Measurements from ENCODE around the gene AGXT. TPM values are rescaled to one million over a fixed set of nuclear protein-coding genes. Genes with fewer than 3 reads are reported as not detected.

Gene AGXT
- total and polyA plus RNA-seq, 2 of the 8 experiments (the other 6 are each of a cell fraction or from before 2014, with no cell fraction given) = 0.03 TPM; not detected in 1

DNA sequence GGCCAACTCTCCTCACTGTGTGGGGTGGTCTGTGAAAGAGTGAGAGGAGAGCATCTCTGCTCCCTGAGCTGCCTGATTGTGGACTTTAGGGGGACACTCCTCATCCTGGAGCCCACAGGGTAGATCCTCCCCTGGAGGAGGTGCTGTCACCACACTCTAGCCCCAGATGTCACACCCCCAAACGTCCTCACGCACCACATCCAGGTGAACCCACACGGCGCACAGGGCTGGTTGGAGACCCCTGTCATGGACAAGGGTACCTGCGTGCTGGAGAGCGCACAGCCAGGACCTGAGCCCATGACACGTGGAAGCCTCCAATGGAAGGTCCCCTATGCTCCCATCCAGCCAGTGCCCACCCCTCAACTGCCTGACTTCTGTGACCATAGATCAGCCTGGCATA lies 10.5 kb downstream of the AGXT start:
- 74% methylated on average over 7 of the region's 7 CpGs; no CpG with 5 or more reads in 1 of the 2 experiments for WGBS, 2 experiments (ENCODE audit: extremely low coverage in 1 of 2, insufficient coverage in 1 of 2, insufficient read length in 1 of 2, insufficient replicate concordance in 2 of 2, low coverage in 1 of 2, low lambda C conversion rate in 2 of 2, missing lambda C conversion rate in 1 of 2)
- DNase-seq (ENCODE audit: low read depth in 1 of 2, low spot score in 2 of 2) = no peak

More for the DNA sequence above, 10.5 kb downstream of the AGXT start:
- no peaks in the 10 kb centered on the region for H4K20me1 ChIP-seq (replicated peaks in 1 of 2; ENCODE audit: control insufficient read depth in 1 of 2, insufficient read depth in 2 of 2, low read length in 2 of 2)
- H2BK5ac ChIP-seq (ENCODE audit: low read depth, low read length) = no peak overlapping the region
- H3K79me2 ChIP-seq (ENCODE audit: control insufficient read depth in 1 of 2, insufficient read depth in 2 of 2, low read length in 2 of 2) = no peaks in the 10 kb centered on the region
- H3K14ac ChIP-seq (ENCODE audit: insufficient read length) = no peak overlapping the region
- H2AK5ac ChIP-seq (ENCODE audit: low read depth, low read length) = no peak overlapping the region
- H3K4ac ChIP-seq (replicated peaks; ENCODE audit: insufficient read length, low read depth, low read length) = no peak overlapping the region
- H3K4me2 ChIP-seq (ENCODE audit: insufficient read depth in 1 of 2, low read depth in 2 of 2, low read length in 2 of 2) = no peak overlapping the region
- no peak overlapping the region for H3K23ac ChIP-seq (ENCODE audit: insufficient read length)
- no peak for TF ChIP-seq SP4 (IDR thresholded peaks at IDR 0.05; ENCODE audit: low read length)
- no peak for TF ChIP-seq EZH2 (IDR thresholded peaks at IDR 0.05; ENCODE audit: low read depth, low read length, severe bottlenecking)
- TF ChIP-seq CTBP2 (IDR thresholded peaks at IDR 0.05; ENCODE audit: borderline replicate concordance, insufficient read depth, insufficient read length, low read length) = no peak
- no peak for FAIRE-seq
- no peak overlapping the region for H3K27ac ChIP-seq (ENCODE audit: low read depth, low read length)
- no peak overlapping the region for H3K9ac ChIP-seq (replicated peaks in 1 of 4; ENCODE audit: extremely low read depth in 1 of 4, low read depth in 3 of 4, low read length in 3 of 4)
- no peak overlapping the region for H3K4me3 ChIP-seq (ENCODE audit: extremely low read depth in 1 of 4, insufficient read depth in 2 of 4, low read depth in 3 of 4, low read length in 4 of 4)
- no peak overlapping the region for H2BK15ac ChIP-seq (ENCODE audit: low read length)
- H4K91ac ChIP-seq (replicated peaks; ENCODE audit: insufficient read length, low read length) = no peak overlapping the region
- POLR2A ChIA-PET (ENCODE audit: partially characterized antibody) = no interaction called here
- H3K27me3 ChIP-seq (replicated peaks in 1 of 4; ENCODE audit: control insufficient read depth in 3 of 4, extremely low read depth in 1 of 4, insufficient read depth in 3 of 4, low read length in 3 of 4) = no peaks in the 10 kb centered on the region
- H3K4me1 ChIP-seq (replicated peaks in 1 of 4; ENCODE audit: control insufficient read depth in 3 of 4, insufficient read depth in 4 of 4, low read length in 3 of 4) = no peaks in the 10 kb centered on the region; a peak in 1 of 7 replicates
- CTCF ChIA-PET (ENCODE audit: partially characterized antibody) = interaction anchor here (0.7 to 1.7 kb wide), 3 partner anchors 12 to 19 kb away, joined by 3 to 4 read pairs (median 3); no protein-coding TSS in a partner anchor
- H2BK12ac ChIP-seq (ENCODE audit: low read depth, low read length) = no peak overlapping the region
- no peak overlapping the region for H2AFZ ChIP-seq (ENCODE audit: low read length)
- no peak overlapping the region for H3K18ac ChIP-seq (ENCODE audit: extremely low read depth, low read length)
- H3K79me1 ChIP-seq (ENCODE audit: low read depth, low read length) = no peaks in the 10 kb centered on the region
- no peaks in the 10 kb centered on the region for H3K9me3 ChIP-seq (ENCODE audit: insufficient read depth in 2 of 2, low read depth in 1 of 2, low read length in 1 of 2)
- H2BK20ac ChIP-seq (ENCODE audit: low read length) = no peak overlapping the region
- H2BK120ac ChIP-seq (replicated peaks; ENCODE audit: low read depth, low read length) = no peak overlapping the region
- no peaks in the 10 kb centered on the region for H3K23me2 ChIP-seq (ENCODE audit: low read depth, low read length)
- H3K56ac ChIP-seq (replicated peaks; ENCODE audit: insufficient read length, low read depth, low read length) = no peak overlapping the region
- no peaks in the 10 kb centered on the region for H3K36me3 ChIP-seq (ENCODE audit: control insufficient read depth in 2 of 4, insufficient read depth in 4 of 4, low read length in 3 of 4)
- no peak overlapping the region for H4K8ac ChIP-seq (ENCODE audit: extremely low read depth, insufficient read depth, low read length)
- H4K5ac ChIP-seq (ENCODE audit: insufficient read length, low read depth, low read length) = no peak overlapping the region

Data from H1 (cell line).